GM19438 (cell line): ENCODE data around the gene CTSZ.
"Not testable (repeated sequence)": the region's sequence is repeated elsewhere in the genome, so short reads cannot be mapped to it uniquely, and the experiment has no call there.

Source experiments
- ATAC-seq: cut with Tn5 transposase; IDR thresholded peaks from one replicate; pipeline ENCODE4 v1.9.1; 2021; ENCODE audit warnings: low read depth; ENCODE audit not compliant: unreplicated experiment

The CTSZ gene

DNA sequence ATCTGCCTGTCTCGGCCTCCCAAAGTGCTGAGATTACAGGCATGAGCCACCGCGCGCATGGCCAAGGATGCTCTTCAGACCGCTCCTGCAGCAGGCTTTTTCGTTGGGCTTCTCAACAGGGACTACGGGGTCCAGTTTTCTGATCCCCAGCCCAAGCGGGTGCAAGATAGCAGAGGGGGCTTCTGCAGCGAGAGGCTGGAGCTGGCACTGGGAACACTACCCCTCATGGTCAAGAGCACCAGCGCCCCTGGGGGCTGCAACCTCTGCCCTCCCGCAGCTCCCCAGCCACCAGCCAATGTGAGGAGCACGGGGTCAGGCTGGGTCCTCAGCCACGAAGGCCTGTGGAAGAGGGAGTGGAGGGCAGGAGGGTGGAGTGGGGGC is 6.0 kb downstream of the CTSZ start:
- ATAC-seq: no peak

DNA sequence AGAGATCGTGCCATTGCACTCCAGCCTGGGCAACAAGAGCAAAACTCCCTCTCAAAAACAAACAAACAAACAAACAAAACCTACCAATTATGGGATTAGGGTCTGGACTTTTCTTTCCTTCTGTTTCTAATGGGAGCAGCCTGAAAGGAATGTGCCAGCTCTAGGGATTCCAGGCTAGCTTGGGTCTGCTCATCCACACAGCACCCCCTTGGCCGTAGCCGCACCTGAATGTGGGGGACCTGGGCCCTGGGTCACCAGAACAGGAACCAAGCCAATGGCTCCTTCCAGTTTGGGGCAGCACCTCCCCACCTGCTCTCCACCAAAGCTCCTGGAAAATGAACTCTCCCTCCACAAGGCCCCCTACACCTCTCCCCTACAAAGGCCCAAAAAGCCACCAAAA is 6.7 kb downstream of the CTSZ start:
- ATAC-seq: no peak

DNA sequence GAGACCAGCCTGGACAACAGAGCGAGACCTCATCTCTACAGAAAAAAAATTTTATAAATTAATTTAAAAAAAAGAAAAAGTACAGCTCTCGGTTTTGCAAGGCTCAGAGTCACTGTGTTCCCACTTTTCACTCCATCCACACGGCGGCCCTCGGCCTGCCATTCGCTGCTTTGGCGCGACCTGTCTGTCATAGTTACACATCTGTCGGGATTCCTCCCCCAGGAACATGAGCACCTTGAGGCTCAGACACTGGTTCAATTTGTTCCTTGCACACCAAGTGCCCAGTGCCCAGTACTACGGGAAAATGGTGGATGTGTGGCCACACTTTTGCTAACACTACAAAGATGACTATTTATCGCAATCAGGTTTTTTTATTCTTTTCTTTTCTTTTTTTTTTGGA is 8.4 kb downstream of the CTSZ start:
- ATAC-seq: no peak

DNA sequence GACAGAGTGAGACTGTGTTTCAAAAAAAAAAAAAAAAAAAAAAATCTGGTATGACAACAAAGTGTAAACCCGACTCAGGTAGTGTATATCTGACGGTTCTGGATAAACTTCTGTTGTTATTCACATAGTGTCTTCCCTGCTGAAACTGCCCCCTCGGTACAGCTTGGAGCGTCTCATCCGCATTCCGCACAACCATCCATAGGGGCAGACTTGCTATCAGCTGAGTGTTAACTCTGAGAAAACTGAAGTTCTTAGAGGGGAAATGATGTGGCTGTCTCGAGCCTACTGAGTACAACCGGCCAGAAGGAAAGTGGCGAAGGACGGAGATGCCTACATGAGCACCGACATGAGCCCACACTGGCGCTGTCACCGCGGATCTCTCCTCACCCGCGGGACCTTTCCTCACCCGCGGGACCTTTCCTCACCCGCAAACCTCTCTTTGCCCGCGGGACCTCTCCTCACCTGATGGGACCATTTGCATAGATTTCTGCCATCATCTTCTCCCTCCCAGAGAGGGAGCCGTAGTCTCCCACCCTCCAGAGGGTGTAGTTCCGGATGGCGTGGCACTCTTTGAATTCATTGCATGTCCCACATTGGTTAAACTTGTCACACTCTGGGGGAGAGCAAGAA is 9.8 kb downstream of the CTSZ start:
- no peak for ATAC-seq

DNA sequence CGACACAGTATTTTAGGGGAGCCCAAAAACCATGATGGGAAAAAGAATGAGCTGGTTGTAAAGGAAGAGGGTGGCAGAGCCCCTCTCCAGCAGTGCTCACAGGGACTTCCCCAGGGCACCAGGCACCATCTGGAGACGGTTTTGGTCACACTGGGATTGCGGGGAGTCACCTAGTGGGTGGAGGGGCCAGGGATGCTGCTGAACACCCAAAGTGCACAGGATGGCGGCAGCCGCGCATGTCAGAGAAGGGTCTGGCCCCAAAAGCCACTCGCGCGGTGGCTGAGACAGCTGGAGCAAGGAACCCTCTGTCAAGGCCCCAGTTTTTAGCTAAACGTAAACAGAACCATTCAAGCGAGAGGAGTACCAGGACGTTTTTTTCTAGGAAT is 10.8 kb downstream of the CTSZ start:
- ATAC-seq: no peak

DNA sequence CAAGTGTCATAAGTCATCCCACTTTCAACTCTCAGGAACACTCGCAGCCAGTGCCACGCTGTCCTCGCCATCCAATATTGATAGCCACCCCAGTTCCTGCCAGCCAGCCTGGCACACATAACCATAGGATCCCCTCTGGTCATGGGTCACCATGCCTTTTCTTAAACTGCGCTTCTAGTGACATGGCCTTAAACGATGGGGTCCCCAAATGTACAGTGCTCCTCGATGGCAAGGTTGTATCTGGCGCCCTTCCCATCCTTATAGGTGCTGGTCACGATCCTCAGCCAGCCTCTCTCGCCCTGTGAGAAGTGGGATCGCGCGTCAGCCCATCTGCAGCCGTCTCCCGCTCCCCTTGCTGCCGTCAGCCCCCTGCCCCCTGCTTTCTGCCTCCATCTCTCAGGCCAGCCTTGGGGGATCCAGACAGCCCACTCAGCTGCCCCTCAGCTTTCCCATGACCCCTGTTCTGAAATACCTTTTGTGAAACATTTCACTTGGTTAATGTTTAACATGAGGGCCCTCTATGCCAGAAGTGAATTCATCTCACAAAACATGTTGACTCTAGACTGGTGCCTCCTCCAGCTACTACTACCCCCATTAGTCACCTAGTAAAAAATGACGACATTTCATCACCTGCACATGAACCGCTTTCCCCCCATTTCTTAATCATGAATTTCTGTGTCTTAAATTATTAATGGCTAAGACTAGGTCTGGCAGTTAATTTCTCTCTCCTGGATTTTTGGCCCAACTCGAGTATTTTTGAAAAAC is 11.4 kb downstream of the CTSZ start:
- ATAC-seq: no peak

DNA sequence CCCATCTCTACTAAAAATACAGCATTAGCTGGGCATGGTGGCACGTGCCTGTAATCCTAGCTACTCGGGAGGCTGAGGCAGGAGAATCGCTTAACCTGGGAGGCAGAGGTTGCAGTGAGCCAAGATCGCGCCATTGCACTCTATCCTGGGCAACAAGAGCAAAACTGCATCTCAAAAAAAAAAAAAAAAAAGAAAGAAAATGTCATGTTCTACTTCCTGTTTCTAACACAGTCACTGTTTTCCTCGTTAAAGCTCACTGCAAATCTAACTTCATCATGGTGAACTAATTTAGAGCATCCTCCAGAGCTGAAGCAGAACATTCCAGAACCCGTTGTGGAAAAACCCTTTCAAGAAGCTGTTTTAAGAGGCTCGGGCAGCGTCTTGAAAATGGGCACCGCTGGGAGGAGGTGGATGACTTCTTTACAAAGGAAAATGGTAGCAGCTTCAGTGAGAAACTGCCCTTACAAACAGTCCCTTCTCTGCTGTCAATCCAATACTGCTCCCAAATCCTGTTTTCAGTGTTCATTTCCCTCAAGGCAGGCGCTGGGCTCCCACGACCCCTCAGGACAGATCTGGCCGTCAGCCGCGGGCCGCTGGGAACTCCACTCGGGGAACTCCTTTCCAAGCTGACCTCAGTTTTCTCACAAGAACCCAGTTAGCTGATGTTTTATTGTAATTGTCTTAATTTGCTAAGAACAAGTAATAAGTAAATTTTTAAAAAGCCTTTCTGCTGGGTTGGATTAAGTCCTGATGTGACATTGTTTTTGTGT is 12.5 kb downstream of the CTSZ start:
- no peak for ATAC-seq

DNA sequence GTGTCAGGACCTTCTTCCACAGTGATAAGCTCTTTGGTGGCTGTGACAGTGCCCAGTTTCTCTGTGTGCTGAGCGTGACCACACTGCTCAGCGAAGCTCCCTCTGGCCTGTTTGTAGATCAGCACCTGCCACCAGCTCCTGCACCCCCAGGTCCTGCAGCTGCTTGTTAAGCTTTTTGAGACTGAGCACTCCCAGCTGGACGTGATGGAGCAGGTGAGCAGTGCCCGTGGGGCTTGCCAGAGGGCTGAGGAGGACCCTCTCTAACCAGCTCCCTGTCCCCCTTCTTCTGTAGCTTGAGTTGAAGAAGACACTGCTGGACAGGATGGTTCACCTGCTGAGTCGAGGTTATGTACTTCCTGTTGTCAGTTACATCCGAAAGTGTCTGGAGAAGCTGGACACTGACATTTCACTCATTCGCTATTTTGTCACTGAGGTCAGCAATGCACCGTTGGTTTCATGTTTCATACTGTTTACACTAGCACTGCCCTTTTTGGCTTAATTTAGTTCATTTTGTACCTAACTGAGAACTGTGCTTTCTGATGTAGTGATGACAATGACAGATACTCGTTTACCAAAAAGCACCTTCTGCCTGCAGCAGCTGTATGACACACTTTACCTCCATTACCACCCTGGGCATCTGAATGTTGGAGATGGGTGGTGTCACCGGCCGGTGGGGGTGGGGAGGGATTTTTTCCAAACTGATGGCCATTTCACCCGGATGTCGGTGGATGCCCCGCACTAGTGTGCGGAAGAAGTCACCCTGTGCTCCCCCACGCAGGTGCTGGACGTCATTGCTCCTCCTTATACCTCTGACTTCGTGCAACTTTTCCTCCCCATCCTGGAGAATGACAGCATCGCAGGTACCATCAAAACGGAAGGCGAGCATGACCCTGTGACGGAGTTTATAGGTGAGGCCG is 13.5 kb downstream of the CTSZ start:
- ATAC-seq: no peak

DNA sequence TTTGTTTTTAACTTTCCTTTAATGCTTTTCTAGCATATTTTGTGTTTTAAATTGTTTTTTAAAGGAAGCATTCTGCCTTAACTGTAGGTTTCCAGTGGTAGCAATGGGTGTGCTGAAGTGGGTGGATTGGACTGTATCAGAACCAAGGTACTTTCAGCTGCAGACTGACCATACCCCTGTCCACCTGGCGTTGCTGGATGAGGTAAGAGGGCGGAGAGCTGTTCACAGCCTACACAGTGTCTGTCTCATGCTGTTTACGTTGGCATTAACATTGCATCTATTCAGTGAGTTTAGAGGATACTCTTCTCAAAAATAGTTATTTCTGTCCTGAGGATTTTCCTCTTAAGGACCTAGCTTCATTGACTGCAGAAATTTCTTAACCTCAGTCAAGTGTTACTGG is 14.1 kb downstream of the CTSZ start:
- no peak for ATAC-seq

DNA sequence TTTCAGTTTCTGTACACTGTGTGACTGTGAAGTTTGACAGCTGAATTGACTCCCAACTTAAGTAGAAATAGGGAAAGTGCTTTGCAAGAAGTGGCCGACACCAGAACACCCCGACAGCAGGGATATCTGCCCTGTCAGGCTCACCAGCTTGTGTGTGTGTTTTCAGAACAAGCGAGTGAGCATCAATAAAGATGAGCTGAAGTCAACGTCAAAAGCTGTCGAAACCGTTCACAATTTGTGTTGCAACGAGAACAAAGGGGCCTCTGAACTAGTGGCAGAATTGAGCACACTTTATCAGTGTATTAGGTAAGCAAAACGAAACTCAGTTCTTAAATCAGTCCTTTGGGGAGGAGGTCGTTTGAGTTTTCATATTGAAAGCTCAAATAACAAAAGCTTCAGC is 15.3 kb downstream of the CTSZ start:
- ATAC-seq: no peak

DNA sequence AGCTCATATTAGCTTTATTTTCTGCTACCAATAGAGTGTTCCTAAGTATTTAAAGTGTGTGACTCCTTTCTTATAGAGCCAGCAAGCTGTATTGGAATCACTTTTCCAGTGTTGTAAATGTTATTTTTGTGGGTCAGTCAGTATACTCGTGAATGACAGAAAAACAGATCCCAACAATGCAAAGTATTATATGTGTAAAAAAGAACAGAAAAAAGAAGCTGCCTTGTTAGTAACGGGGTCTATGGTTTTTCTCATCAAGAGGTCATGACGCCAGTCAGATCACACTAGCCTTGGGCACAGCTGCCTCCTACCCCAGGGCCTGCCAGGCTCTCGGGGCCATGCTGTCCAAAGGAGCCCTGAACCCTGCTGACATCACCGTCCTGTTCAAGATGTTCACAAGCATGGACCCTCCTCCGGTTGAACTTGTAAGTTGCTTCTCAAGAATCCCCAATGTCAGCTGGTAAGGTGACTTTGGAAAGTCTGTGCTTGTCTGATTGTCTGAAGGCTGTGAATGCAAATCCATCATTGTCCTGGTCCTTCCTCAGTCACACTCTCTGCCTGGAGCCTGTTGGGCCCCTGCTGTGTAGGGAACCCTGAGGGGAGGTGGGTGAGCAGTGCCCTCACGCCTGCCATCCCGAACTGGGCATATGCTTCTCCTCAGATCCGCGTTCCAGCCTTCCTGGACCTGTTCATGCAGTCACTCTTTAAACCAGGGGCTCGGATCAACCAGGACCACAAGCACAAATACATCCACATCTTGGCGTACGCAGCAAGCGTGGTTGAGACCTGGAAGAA is 16.2 kb downstream of the CTSZ start:
- ATAC-seq: no peak

DNA sequence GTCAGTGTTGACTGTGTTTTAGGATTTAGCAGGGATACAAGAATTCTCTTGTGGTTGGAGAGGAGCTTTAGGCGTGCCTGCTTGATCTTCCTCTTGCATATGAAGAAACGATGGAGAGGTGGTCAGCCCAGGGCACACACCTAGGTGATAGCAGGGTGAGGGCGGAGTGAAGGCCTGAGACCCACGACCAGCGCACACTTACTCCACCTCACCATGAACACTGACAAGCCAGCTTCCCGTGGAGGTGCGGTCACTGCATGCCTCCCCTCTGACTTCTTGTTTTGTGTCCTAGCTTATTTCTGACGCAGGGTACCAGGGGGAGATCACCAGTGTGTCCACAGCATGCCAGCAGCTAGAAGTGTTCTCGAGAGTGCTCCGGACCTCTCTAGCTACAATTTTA is 17.9 kb downstream of the CTSZ start:
- no peak for ATAC-seq

DNA sequence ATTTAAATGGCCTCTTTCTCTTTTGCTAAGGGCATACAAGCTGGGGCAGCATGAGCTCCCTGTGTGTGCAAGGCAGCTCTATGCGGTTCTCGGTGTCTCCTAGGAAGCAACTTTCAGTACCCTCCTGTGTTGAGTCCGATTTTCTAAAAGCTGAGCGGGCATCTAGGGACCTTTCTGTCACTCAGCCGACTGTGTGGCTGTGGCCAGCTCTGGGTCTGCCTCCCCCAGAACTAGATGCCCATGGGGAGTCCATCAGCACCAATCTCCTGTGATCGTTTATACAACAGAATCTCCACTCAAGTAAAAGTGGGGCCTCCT is 18.5 kb downstream of the CTSZ start:
- ATAC-seq: no peak

DNA sequence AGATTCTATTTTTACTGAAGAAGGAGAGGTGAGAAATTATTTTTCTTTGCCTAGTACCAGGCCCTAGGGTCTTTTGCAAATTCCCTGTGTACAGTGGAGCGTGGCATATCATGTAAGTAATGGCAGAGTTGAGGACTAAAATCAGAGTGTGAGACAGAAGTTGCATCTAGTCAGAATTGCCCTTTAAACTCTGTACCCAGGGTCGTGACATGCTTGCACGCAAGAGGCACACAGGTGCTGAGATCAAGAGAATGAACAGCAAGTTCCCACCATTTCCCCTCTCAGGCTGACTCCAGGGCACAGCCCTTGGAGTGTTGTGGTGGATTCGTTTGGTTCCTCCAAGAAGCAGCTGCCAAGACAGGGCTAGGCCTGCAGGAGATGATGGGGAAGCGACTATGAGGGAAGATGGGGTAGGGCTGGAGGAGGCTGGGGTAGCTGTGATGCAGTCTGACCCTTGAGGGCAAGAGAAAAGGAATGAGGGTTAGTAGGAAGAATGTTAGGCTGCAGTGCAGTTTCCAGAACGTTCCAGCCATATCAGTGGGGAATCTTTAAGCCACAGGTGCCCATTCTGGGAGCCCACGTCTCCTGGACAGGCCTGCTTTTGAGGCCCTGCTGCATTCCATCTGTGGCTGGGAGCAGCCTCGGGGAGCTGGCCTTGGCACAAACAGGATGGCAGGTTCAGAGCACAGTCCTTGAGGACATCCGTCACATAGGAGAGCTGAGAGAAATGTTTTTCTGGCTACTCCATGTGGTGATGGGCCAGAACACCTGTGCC is 19.1 kb downstream of the CTSZ start:
- no peak for ATAC-seq

DNA sequence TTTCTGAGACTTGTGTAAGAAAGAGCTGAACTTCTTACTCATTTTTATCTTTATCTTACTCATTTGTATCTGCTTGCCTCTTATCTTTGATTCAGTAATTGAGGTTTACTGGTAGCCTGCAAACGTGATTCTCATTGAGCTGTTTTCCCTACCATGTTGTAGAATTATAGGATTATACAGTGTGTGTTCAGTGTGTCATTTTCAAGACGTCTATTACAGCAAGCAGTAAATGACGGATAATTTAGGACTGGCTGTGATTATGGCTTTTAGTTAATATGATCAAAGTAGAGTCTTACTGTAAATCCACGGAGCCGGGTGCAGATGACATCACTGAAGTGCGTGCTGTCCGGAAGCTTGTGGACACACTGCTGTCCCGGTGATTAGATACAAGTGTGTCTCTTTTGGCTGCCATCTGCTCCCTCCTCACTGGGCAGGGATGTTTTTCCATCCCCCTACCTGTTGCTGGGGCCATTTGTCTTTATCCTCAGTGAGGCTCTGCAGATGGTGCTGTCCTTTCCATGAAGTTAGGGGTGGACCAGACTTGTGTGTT is 20.0 kb downstream of the CTSZ start:
- ATAC-seq: no peak

DNA sequence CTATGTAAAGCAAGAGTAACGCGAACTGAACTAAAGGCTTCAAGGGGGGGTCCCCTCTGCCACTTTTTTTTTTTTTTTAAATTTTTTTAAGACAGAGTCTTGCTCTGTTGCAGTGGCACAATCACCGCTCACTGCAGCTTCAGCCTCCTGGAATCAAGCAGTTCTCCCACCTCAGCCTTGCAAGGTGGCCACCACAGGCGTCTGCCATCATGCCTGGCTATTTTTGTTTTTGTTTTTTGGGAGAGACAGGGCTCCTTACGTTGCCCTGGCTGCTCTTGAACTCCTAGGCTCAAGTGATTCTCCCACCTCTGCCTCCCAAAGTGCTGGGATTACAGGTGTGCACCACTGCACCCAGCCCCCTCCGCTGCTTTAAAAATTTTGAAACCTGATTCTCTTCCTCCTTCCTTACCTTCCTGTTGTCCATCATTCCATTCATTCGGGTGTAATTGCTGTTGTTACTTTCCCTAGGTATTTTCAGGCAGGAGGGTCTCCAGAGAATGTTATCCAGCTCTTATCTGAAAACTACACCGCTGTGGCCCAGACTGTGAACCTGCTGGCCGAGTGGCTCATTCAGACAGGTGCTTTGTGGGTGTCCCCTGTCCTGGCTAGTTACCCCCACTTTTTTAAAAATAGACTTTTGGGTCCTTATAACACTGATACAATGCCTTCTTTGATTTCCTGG is 20.6 kb downstream of the CTSZ start:
- no peak for ATAC-seq

DNA sequence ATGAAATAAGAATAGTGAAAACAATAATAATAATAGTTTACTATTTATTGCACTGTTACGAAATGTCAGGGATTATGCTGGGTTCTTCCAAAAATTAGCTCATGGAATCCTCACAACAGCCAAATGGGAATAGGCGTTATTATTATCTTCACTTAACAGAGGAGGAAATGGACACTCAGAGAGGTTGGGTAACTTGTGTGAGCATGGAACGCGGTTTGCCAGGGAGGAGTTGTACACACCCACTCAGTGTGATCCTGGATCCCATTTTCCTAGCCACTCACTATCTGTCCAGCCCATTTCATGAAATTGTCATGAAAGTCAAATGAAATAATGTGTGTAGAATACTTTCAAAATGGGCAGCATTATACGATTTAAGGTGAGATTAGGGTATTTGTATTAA is 21.4 kb downstream of the CTSZ start:
- no peak for ATAC-seq

DNA sequence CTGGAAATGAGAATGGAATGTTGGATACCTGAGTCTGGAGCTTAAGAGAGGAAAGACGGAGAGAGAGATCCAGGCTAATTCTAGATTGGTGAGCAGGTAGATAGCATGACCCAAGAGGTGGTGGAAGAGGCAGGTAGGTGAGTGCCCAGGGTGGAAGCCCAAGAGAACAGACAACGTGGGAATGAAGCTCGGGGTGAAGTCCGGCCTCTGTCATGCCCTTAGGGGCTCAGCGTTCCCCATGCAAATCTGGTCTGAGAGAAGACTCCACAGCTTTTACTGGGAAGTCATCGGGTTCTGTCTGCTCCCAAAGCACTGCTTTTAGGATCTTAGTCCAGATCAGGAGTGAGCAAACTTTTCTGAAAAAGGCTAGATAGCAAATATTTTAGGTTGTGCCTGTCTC is 22.4 kb downstream of the CTSZ start:
- no peak for ATAC-seq

DNA sequence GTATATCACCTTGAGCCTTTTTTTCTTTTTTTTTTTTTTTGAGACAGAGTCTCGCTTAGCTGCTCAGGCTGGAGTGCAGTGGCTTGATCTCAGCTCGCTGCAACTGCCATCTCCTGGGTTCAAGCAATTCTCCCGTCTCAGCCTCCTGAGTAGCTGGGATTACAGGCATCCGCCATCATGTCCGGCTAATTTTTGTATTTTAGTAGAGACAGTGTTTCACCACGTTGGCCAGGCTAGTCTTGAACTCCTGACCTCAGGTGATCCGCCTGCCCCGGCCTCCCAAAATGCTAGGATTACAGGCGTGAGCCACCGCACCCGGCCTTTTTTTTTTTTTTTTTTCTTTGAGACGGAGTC is 24.0 kb downstream of the CTSZ start:
- not testable (repeated sequence) for ATAC-seq
